Nephron progenitor cell (in vitro differentiated cells): Measurements from ENCODE around the gene PLVAP.

Source experiments
- DNase-seq: peaks from one replicate; pipeline ENCODE4 v3.0.0; 2021
- H3K27ac Mint-ChIP-seq: 2 replicates; pipeline ENCODE4 v1.8.0; 2021; ENCODE audit warnings: mild to moderate bottlenecking, moderate library complexity, mixed read lengths
- H3K27me3 Mint-ChIP-seq: 2 replicates; pipeline ENCODE4 v1.8.0; 2021; ENCODE audit warnings: mild to moderate bottlenecking, low read depth, mixed read lengths; ENCODE audit not compliant: poor library complexity
- H3K36me3 Mint-ChIP-seq: 2 replicates; pipeline ENCODE4 v1.8.0; 2021; ENCODE audit warnings: low read depth, mixed read lengths
- H3K4me1 Mint-ChIP-seq: 2 replicates; pipeline ENCODE4 v1.8.0; 2021; ENCODE audit warnings: mixed read lengths
- H3K4me3 Mint-ChIP-seq: 2 replicates; pipeline ENCODE4 v1.8.0; 2021; ENCODE audit warnings: mild to moderate bottlenecking, moderate library complexity, mixed read lengths
- H3K9me3 Mint-ChIP-seq: 2 replicates; pipeline ENCODE4 v1.8.0; 2021; ENCODE audit warnings: mild to moderate bottlenecking, moderate library complexity, mixed read lengths
- CTCF ChIP-seq: fragments of 200-600 bp; sonication (generic); IDR thresholded peaks from 2 replicates; pipeline ENCODE4 v1.5.0; 2021; ENCODE audit warnings: antibody characterized with exemption

The PLVAP gene

DNA sequence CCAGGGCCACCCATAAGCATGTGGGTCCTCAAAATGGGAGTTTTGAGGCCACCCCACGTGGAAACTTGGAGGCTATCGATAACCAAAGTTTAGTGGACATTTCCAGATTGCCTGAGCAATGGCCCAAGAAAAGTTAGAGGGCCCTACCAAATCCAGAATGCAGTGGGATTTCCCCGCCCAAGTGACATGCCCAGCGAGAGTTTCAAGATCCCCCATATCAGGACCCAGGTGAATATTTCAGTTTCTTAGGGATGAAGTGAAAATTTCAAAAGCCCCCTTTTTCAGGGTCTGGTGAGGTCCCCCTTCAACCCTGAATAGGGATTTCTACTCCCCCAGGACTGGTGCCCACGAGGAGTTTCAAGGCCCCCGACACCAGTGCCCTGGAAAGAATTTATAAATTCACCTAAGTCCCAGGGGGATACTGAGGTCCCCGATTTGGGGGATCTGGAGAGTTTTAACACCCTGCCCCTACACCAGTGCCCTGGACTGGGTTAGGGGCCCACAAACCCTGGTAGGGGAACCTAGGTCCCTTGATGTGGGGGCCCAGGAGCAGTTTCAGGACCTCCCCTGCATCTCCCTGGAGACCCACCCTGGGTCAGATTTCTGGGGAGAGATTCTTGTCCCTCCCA is 27.6 kb upstream of the PLVAP start:
- no peak for DNase-seq
- no peaks in the 10 kb centered on the region for H3K27me3 Mint-ChIP-seq
- peaks cover 55% of the 10 kb centered on the region for H3K4me1 Mint-ChIP-seq
- peak overlapping the region; percentile 88 for H3K27ac Mint-ChIP-seq
- no peaks in the 10 kb centered on the region for H3K9me3 Mint-ChIP-seq
- peak overlapping the region; percentile 89 for H3K4me3 Mint-ChIP-seq
- no peak for TF ChIP-seq CTCF
- peaks cover 20% of the 10 kb centered on the region for H3K36me3 Mint-ChIP-seq

GRCh38 chr19:17404015-17404414 is 26.9 kb upstream of the PLVAP start:
- Mint-ChIP-seq H3K9me3 (no peaks in the 10 kb centered on the region), H3K4me3 (peak overlapping the region; percentile 89), H3K27ac (peak overlapping the region; percentile 88), H3K27me3 (no peaks in the 10 kb centered on the region), H3K4me1 (peaks cover 55% of the 10 kb centered on the region), H3K36me3 (peaks cover 20% of the 10 kb centered on the region)
- TF ChIP-seq CTCF, result no peak
- no peak for DNase-seq

- peaks cover 20% of the 10 kb centered on the region for H3K36me3 Mint-ChIP-seq
- DNase-seq, result peak; percentile 71
- peak overlapping the region; percentile 88 for H3K27ac Mint-ChIP-seq
- H3K9me3 Mint-ChIP-seq, result no peaks in the 10 kb centered on the region
- peak overlapping the region; percentile 89 for H3K4me3 Mint-ChIP-seq
- H3K4me1 Mint-ChIP-seq, result peaks cover 55% of the 10 kb centered on the region
- no peaks in the 10 kb centered on the region for H3K27me3 Mint-ChIP-seq
- TF ChIP-seq CTCF, result no peak
These were observed 26.1 kb upstream of the PLVAP start for GRCh38 chr19:17402982-17403855.

GRCh38 chr19:17401628-17402027 is 24.5 kb upstream of the PLVAP start:
- Mint-ChIP-seq H3K4me3 (peak overlapping the region; percentile 60), H3K27me3 (no peaks in the 10 kb centered on the region), H3K36me3 (peaks cover 31% of the 10 kb centered on the region), H3K4me1 (peaks cover 40% of the 10 kb centered on the region), H3K9me3 (no peaks in the 10 kb centered on the region), H3K27ac (peak overlapping the region; percentile 92)
- no peak for TF ChIP-seq CTCF
- no peak for DNase-seq

- Mint-ChIP-seq H3K4me1 (peaks cover 21% of the 10 kb centered on the region), H3K9me3 (no peaks in the 10 kb centered on the region), H3K27ac (no peak overlapping the region), H3K4me3 (no peak overlapping the region), H3K27me3 (no peaks in the 10 kb centered on the region), H3K36me3 (peaks cover 31% of the 10 kb centered on the region)
- TF ChIP-seq CTCF, result no peak
- no peak for DNase-seq
These were observed 21.9 kb upstream of the PLVAP start for GRCh38 chr19:17398902-17399527.
